GM23338 (cell line): Measurements from ENCODE around the gene TLE1. TPM values are rescaled to one million over a fixed set of nuclear protein-coding genes. Genes with fewer than 3 reads are reported as not detected.

ENCODE experiments used
- ATAC-seq: fragments of 200-7000 bp; cut with Tn5 transposase; 3 replicates; pipeline ENCODE4 v1.9.1; 2020
- DNase-seq: peaks from one replicate; pipeline ENCODE4 v3.0.0-alpha.2; 2015; ENCODE audit warnings: low spot score
- H2AFZ ChIP-seq: fragments of 200-600 bp; sonication (generic); 2 replicates; pipeline ENCODE4 v1.8.0; 2016; ENCODE audit warnings: antibody characterized with exemption, mild to moderate bottlenecking, moderate library complexity
- H3F3A ChIP-seq: fragments of 200-600 bp; sonication (generic); replicated peaks from 2 replicates; pipeline ENCODE4 v1.8.0; 2017; ENCODE audit warnings: antibody characterized with exemption, mixed run types, low read depth
- H3K27ac ChIP-seq: fragments of 200-600 bp; sonication (generic); 2 replicates; pipeline ENCODE4 v1.6.1; 2016; ENCODE audit warnings: low read depth
- H3K27me3 ChIP-seq: fragments of 200-600 bp; sonication (generic); 2 replicates; pipeline ENCODE4 v1.8.0; 2016; ENCODE audit warnings: mild to moderate bottlenecking, mixed run types, moderate library complexity; ENCODE audit not compliant: insufficient read depth
- H3K36me3 ChIP-seq: fragments of 200-600 bp; sonication (generic); 2 replicates; pipeline ENCODE4 v1.8.0; 2016; ENCODE audit warnings: mild to moderate bottlenecking; ENCODE audit not compliant: insufficient read depth
- H3K4me1 ChIP-seq: fragments of 200-600 bp; sonication (generic); 2 replicates; pipeline ENCODE4 v1.8.0; 2016; ENCODE audit warnings: mild to moderate bottlenecking, moderate library complexity; ENCODE audit not compliant: insufficient read depth
- H3K4me2 ChIP-seq: fragments of 200-600 bp; sonication (generic); 2 replicates; pipeline ENCODE4 v1.7.1; 2017; ENCODE audit warnings: mixed run types
- H3K4me3 ChIP-seq: fragments of 200-600 bp; sonication (generic); 2 replicates; pipeline ENCODE4 v1.6.1; 2016; ENCODE audit warnings: mixed run types
- H3K79me2 ChIP-seq: fragments of 200-600 bp; sonication (generic); replicated peaks from 2 replicates; pipeline ENCODE4 v1.8.0; 2017; ENCODE audit warnings: mild to moderate bottlenecking; ENCODE audit not compliant: insufficient read depth
- H3K9me2 ChIP-seq: fragments of 200-600 bp; sonication (generic); 2 replicates; pipeline ENCODE4 v1.8.0; 2017; ENCODE audit not compliant: insufficient read depth
- H4K20me1 ChIP-seq: fragments of 200-600 bp; sonication (generic); replicated peaks from 2 replicates; pipeline ENCODE4 v1.8.0; 2017; ENCODE audit warnings: mild to moderate bottlenecking; ENCODE audit not compliant: insufficient read depth
- H3K27ac Mint-ChIP-seq: 2 replicates; pipeline ENCODE4 v1.8.0; 2020; ENCODE audit warnings: inconsistent platforms, mild to moderate bottlenecking, moderate library complexity, mixed read lengths
- H3K27me3 Mint-ChIP-seq: 3 replicates; pipeline ENCODE4 v1.8.0; 2022; ENCODE audit warnings: low read depth, mild to moderate bottlenecking, moderate library complexity, mixed read lengths, inconsistent platforms; ENCODE audit not compliant: insufficient read depth, poor library complexity
- H3K36me3 Mint-ChIP-seq: 3 replicates; pipeline ENCODE4 v1.8.0; 2021; ENCODE audit warnings: low read depth, mild to moderate bottlenecking, inconsistent platforms, moderate library complexity, mixed read lengths
- H3K4me1 Mint-ChIP-seq: 3 replicates; pipeline ENCODE4 v1.8.0; 2020; ENCODE audit warnings: mild to moderate bottlenecking, inconsistent platforms, mixed read lengths
- H3K4me3 Mint-ChIP-seq: 3 replicates; pipeline ENCODE4 v1.8.0; 2021; ENCODE audit warnings: moderate library complexity, mild to moderate bottlenecking, inconsistent platforms, mixed read lengths
- H3K9me3 Mint-ChIP-seq: 3 replicates; pipeline ENCODE4 v1.8.0; 2020; ENCODE audit warnings: moderate library complexity, mild to moderate bottlenecking, inconsistent platforms, mixed read lengths
- CREB1 ChIP-seq: fragments of 250-450 bp; sonication (Bioruptor Pico); IDR thresholded peaks from 2 replicates; pipeline ENCODE4 v1.5.0; 2020; ENCODE audit warnings: low read depth, mild to moderate bottlenecking, moderate library complexity
- CTCF ChIP-seq, 2 experiments: fragments of 200-600 bp in 1 of 2; sonication (generic) in 1 of 2; conservative IDR thresholded peaks; 2 replicates each; pipeline versions ENCODE4 v1.5.1 to v1.6.1; 2016 to 2017; ENCODE audit warnings: antibody characterized with exemption in 2 of 2, low read depth in 2 of 2, mild to moderate bottlenecking in 2 of 2, moderate library complexity in 1 of 2
- ETS1 ChIP-seq: IDR thresholded peaks from 2 replicates; pipeline ENCODE4 v1.6.1; 2016; ENCODE audit warnings: antibody characterized with exemption
- EZH2 ChIP-seq: fragments of 200-600 bp; sonication (generic); IDR thresholded peaks from one replicate; pipeline ENCODE4 v1.8.0; 2017; ENCODE audit warnings: antibody characterized with exemption, mild to moderate bottlenecking, low read depth; ENCODE audit not compliant: unreplicated experiment
- EZH2phosphoT487 ChIP-seq: fragments of 200-600 bp; sonication (generic); IDR thresholded peaks from one replicate; pipeline ENCODE4 v1.8.1; 2018; ENCODE audit warnings: antibody characterized with exemption; ENCODE audit not compliant: unreplicated experiment
- JUNB ChIP-seq: IDR thresholded peaks from one replicate; pipeline ENCODE4 v1.6.1; 2016; ENCODE audit warnings: antibody characterized with exemption; ENCODE audit not compliant: unreplicated experiment
- NANOG ChIP-seq: IDR thresholded peaks from 2 replicates; pipeline ENCODE4 v1.6.1; 2016; ENCODE audit warnings: antibody characterized with exemption, borderline replicate concordance
- POLR2AphosphoS5 ChIP-seq: IDR thresholded peaks from 2 replicates; pipeline ENCODE4 v1.6.1; 2016; ENCODE audit warnings: antibody characterized with exemption, low read depth
- REST ChIP-seq: IDR thresholded peaks from one replicate; pipeline ENCODE4 v1.6.1; 2018; ENCODE audit warnings: antibody characterized with exemption; ENCODE audit not compliant: unreplicated experiment
- STAT1 ChIP-seq: IDR thresholded peaks from one replicate; pipeline ENCODE4 v1.6.1; 2016; ENCODE audit warnings: antibody characterized with exemption; ENCODE audit not compliant: unreplicated experiment
- ZNF114 ChIP-seq: fragments of 250-450 bp; sonication (Bioruptor Pico); IDR thresholded peaks from 2 replicates; pipeline ENCODE4 v1.5.0; 2020; ENCODE audit warnings: mild to moderate bottlenecking, moderate library complexity
- ZNF331 ChIP-seq: fragments of 250-450 bp; sonication (Bioruptor Pico); IDR thresholded peaks from 2 replicates; pipeline ENCODE4 v1.5.0; 2020; ENCODE audit warnings: low read depth, mild to moderate bottlenecking, moderate library complexity
- ZNF462 ChIP-seq: fragments of 250-450 bp; sonication (Bioruptor Pico); IDR thresholded peaks from 2 replicates; pipeline ENCODE4 v1.5.0; 2020; ENCODE audit warnings: mild to moderate bottlenecking, moderate library complexity
- polyA plus RNA-seq: library from polyadenylated mRNA; unstranded; fragments of >200 nt; fragmentation: Nextera tagmentation; extraction: Ambion mirVana; gene quantifications from 2 replicates; pipeline ENCODE4 v1.2.1, GENCODE V29; 2016
- total RNA-seq: library from RNA; depleted of rRNA; stranded (reverse); fragments of >200 nt; shearing (Covaris generic); gene quantifications from 2 replicates; pipeline ENCODE4 v1.2.3, GENCODE V29; 2014

Gene TLE1
- total and polyA plus RNA-seq, 2 experiments from 2014 or later, result 58.1 to 132 TPM

GRCh38 chr9:81722277-81722676 lies 32.9 kb upstream of the TLE1 start:
- Mint-ChIP-seq H3K27me3 (peaks cover 12% of the 10 kb centered on the region), H3K9me3 (no peaks in the 10 kb centered on the region), H3K36me3 (no peaks in the 10 kb centered on the region; the same call in 2 of the 3 replicates), H3K4me1 (peaks cover 26% of the 10 kb centered on the region), H3K27ac (no peak overlapping the region), H3K4me3 (no peak overlapping the region)
- Histone ChIP-seq H3K4me2 (no peak overlapping the region), H3K9me2 (no peaks in the 10 kb centered on the region; the same call in 1 of the 2 replicates), H3K36me3 (no peaks in the 10 kb centered on the region), H3K79me2 (no peaks in the 10 kb centered on the region), H3K4me3 (no peak overlapping the region), H3K27me3 (no peaks in the 10 kb centered on the region), H3F3A (no peaks in the 10 kb centered on the region), H2AFZ (no peak overlapping the region), H4K20me1 (no peaks in the 10 kb centered on the region), H3K4me1 (peaks cover 28% of the 10 kb centered on the region), H3K27ac (no peak overlapping the region)
- TF ChIP-seq ZNF331 (CRISPR knock-in tag), result no peak
- TF ChIP-seq JUNB, result no peak
- TF ChIP-seq POLR2AphosphoS5, result no peak
- no peak for TF ChIP-seq CTCF (conservative IDR thresholded peaks at IDR 0.05; ENCODE audit: low read depth in 2 of 2)
- no peak for TF ChIP-seq ZNF114 (CRISPR knock-in tag)
- no peak for TF ChIP-seq ZNF462 (CRISPR knock-in tag)
- TF ChIP-seq STAT1, result no peak
- TF ChIP-seq REST, result no peak
- TF ChIP-seq EZH2phosphoT487, result no peak
- no peak for TF ChIP-seq ETS1
- no peak for TF ChIP-seq NANOG
- TF ChIP-seq CREB1 (CRISPR knock-in tag), result no peak
- no peak for TF ChIP-seq EZH2
- DNase-seq (no peak), ATAC-seq (no peak)
